Measurements from ENCODE around the gene PRMT9. TPM values are rescaled to one million over a fixed set of nuclear protein-coding genes. Genes with fewer than 3 reads are reported as not detected.

The PRMT9 gene
- total RNA-seq, 2 donors from 2014 or later: 6.5 to 11.8 TPM

DNA sequence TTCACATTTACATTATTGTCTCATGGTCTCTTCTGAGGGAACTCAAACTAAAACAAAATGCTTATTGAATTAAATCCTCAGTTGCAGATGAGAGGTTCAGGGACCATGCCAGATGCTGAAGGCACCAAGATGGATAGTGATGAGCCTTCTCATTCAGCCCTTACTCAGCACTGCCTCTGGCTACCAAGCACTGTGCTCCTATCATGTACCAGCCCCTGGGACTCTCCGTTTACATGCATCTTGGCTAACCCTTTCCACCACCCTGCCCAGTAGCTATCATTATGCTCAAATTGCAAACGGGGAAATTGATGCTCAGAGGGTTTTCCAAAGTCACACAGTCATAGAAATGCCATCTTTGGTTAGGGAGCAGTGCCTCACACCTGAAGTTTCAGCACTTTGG, 89.4 kb downstream of the PRMT9 start:
- H3K27ac Mint-ChIP-seq: no peak overlapping the region
- H3K9me3 Mint-ChIP-seq: no peaks in the 10 kb centered on the region
- DNase-seq (ENCODE audit: low spot score) (no peak), ATAC-seq (no peak)
- H3K36me3 Mint-ChIP-seq: no peaks in the 10 kb centered on the region
- H3K27me3 Mint-ChIP-seq: peaks cover 17 to 20% of the 10 kb centered on the region in 2 donors
- H3K4me1 Mint-ChIP-seq (ENCODE audit: low read depth in 2 of 2): no peaks in the 10 kb centered on the region
- no peak overlapping the region for H3K4me3 Mint-ChIP-seq

DNA sequence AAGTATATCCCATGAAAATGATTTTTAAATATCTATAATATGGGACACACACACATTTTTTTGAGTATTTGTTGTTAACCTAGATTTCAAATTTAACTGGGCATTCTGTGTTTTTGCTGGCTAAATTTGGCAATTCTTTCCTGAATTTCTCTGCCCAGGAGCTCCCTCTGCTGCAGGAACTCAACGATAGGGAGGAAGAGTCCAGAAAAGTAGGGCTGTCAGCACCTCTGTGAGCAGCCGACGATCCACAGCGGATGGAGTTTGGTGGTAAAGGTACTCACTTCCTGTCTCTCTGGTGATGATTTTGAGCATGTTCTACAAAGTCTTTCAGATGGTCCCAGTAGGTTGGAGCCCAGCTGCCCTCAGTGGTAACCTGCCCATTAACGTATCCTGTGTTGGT, 89.9 kb downstream of the PRMT9 start:
- Mint-ChIP-seq H3K4me1 (ENCODE audit: low read depth in 2 of 2) (no peaks in the 10 kb centered on the region), H3K9me3 (no peaks in the 10 kb centered on the region), H3K27me3 (peaks cover 17 to 20% of the 10 kb centered on the region in 2 donors), H3K36me3 (no peaks in the 10 kb centered on the region), H3K27ac (no peak overlapping the region), H3K4me3 (no peak overlapping the region)
- DNase-seq (ENCODE audit: low spot score) (no peak), ATAC-seq (no peak)

DNA sequence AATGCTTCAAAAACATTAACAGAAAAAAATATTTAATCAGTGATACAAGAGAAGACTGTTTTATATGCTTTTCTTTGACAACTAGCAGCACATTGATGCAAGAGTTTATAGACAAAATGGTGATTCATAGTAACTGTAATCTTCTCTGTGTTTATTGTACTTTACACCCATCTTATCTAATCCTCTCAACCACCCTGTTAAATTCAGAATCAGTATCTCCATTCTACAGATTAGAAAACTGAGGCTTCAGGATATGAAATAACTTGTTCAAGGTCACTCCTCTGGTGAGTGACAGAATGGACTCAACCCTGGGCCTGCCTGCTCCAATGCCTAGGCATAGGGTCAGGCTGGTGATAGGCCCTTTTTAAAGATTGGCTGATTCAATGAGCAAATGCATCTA, 92.9 kb downstream of the PRMT9 start:
- Mint-ChIP-seq H3K27me3 (peaks cover 16 to 18% of the 10 kb centered on the region in 2 donors), H3K9me3 (no peaks in the 10 kb centered on the region), H3K27ac (no peak overlapping the region), H3K4me3 (no peak overlapping the region), H3K4me1 (ENCODE audit: low read depth in 2 of 2) (no peaks in the 10 kb centered on the region), H3K36me3 (no peaks in the 10 kb centered on the region)
- no peak for ATAC-seq
- DNase-seq (ENCODE audit: low spot score): no peak

DNA sequence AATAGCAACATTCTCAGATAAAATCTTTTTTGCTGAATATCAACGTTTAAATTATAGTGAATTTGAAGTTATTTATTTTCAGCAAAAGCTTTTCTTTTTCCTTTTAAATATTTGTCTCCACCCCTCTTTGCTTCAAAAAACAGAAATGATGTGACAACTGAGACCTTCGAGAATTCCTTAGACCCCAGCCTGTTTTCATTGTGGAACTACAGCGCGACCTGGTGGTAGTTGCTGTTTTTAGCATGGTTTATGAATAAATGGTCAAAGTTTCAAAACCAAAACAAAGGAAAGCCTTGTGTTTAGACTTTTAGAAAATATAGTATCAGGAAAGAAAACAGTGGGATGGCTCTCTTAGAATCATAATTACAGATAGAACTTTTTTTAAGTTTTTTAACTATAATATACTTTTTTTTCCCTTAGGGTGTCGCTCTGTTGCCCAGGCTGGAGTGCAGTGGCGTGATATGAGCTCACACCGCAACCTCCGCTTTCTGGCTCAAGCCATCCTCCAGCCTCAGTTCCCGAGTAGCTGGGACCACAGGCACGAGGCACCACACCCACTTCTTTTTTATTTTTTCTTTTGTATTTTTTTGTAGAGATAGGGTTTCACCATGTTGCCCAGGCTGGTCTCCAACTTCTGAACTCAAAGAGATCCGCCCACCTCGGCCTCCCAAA, 93.6 kb downstream of the PRMT9 start:
- DNase-seq (ENCODE audit: low spot score): no peak
- Mint-ChIP-seq H3K27me3 (peaks cover 16 to 19% of the 10 kb centered on the region in 2 donors), H3K9me3 (no peaks in the 10 kb centered on the region), H3K4me3 (no peak overlapping the region), H3K36me3 (no peaks in the 10 kb centered on the region), H3K4me1 (ENCODE audit: low read depth in 2 of 2) (no peaks in the 10 kb centered on the region), H3K27ac (no peak overlapping the region)
- ATAC-seq: no peak

DNA sequence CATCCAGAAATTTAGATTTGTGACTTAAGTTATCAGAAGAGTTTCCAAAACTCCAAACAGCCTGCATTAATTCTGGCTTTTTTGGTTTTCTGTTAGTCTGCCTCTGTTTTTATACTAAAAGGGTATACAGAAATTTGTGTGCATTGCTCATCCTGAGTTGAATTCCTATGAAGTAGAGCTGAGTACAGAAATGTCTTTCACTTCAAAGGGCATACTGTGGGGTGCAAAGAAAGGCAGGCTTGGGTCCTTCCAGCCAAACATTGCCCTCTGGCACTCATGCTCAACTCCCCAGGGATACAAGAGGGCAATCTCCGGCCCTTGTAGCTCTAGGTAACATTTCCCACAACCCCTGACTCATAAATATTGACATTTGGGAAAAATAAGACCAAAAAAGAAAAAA, 94.4 kb downstream of the PRMT9 start:
- ATAC-seq (no peak), DNase-seq (ENCODE audit: low spot score) (no peak)
- H3K27me3 Mint-ChIP-seq: peaks cover 16 to 27% of the 10 kb centered on the region in 2 donors
- no peaks in the 10 kb centered on the region for H3K9me3 Mint-ChIP-seq
- no peak overlapping the region for H3K4me3 Mint-ChIP-seq
- no peak overlapping the region for H3K27ac Mint-ChIP-seq
- no peaks in the 10 kb centered on the region for H3K4me1 Mint-ChIP-seq (ENCODE audit: low read depth in 2 of 2)
- no peaks in the 10 kb centered on the region for H3K36me3 Mint-ChIP-seq

Other genes with a start within 250 kb of the PRMT9 start
- not detected for gene EDNRA, start 203.1 kb downstream of the PRMT9 start, total RNA-seq
- gene TMEM184C, start 66.8 kb downstream of the PRMT9 start, total RNA-seq: 10 to 100 TPM; 17.6 to 27.2 TPM
- 10 to 100 TPM in 1 of 2 donors, 1 to 10 TPM in 1; 7.4 to 11.4 TPM for gene ARHGAP10, start 47.9 kb upstream of the PRMT9 start, total RNA-seq